NAMALWA (cell line): ENCODE measurements around the gene PLEKHH3.

ENCODE experiments used
- DNase-seq: peaks from one replicate; pipeline ENCODE4 v3.0.0-alpha.2; 2015; ENCODE audit warnings: low spot score

PLEKHH3 gene

GRCh38 chr17:42676424-42677011, at the start of gene PLEKHH3:
Gene PLEKHH3 (minus strand): TSS chr17:42676994. CDS start chr17:42676563, 431 bp downstream.
- DNase-seq: peak; percentile 60

GRCh38 chr17:42725143-42725542, 48.3 kb upstream of the PLEKHH3 start:
- DNase-seq: no peak

GRCh38 chr17:42723636-42724035, 46.8 kb upstream of the PLEKHH3 start:
- DNase-seq: no peak

GRCh38 chr17:42720996-42721583, 44.3 kb upstream of the PLEKHH3 start:
- DNase-seq: peak; percentile 86

GRCh38 chr17:42709561-42709960, 32.8 kb upstream of the PLEKHH3 start:
- no peak for DNase-seq

GRCh38 chr17:42708588-42708987, 31.8 kb upstream of the PLEKHH3 start:
- no peak for DNase-seq

GRCh38 chr17:42706732-42707131, 29.9 kb upstream of the PLEKHH3 start:
- no peak for DNase-seq

- DNase-seq: peak; percentile 30
Observed at GRCh38 chr17:42704837-42705494, 28.2 kb upstream of the PLEKHH3 start.

- DNase-seq: no peak
Observed at GRCh38 chr17:42704490-42704836, 27.7 kb upstream of the PLEKHH3 start.

GRCh38 chr17:42702446-42702845, 25.7 kb upstream of the PLEKHH3 start:
- no peak for DNase-seq

- no peak for DNase-seq
Observed at GRCh38 chr17:42700586-42701289, 23.9 kb upstream of the PLEKHH3 start.

- DNase-seq: no peak
Observed at GRCh38 chr17:42699415-42699740, 22.6 kb upstream of the PLEKHH3 start.

GRCh38 chr17:42698736-42699414, 22.1 kb upstream of the PLEKHH3 start:
- no peak for DNase-seq

GRCh38 chr17:42697108-42697811, 20.5 kb upstream of the PLEKHH3 start:
- no peak for DNase-seq

GRCh38 chr17:42695500-42695899, 18.7 kb upstream of the PLEKHH3 start:
- DNase-seq: no peak

- DNase-seq: no peak
Observed at GRCh38 chr17:42694524-42694923, 17.7 kb upstream of the PLEKHH3 start.

- DNase-seq: no peak
Observed at GRCh38 chr17:42692489-42692888, 15.7 kb upstream of the PLEKHH3 start.

GRCh38 chr17:42691021-42691545, 14.3 kb upstream of the PLEKHH3 start:
- DNase-seq: no peak

GRCh38 chr17:42690596-42690995, 13.8 kb upstream of the PLEKHH3 start:
- no peak for DNase-seq

- no peak for DNase-seq
Observed at GRCh38 chr17:42687707-42688320, 11.0 kb upstream of the PLEKHH3 start.

GRCh38 chr17:42686520-42687128, 9.8 kb upstream of the PLEKHH3 start:
- DNase-seq: no peak
